K562 (cell line): ENCODE results near the gene PREX1. TPM values are rescaled to one million over a fixed set of nuclear protein-coding genes. Genes with fewer than 3 reads are reported as not detected.
A peak's percentile ranks its signal among the peaks of the same experiment; 100 is the strongest.

Source experiments
- ATAC-seq: fragments of 200-7000 bp; cut with Tn5 transposase; 3 replicates; pipeline ENCODE4 v1.9.1; 2020; ENCODE audit warnings: moderate library complexity
- BruUV-seq: library from RNA; stranded (reverse); fragments of 400-500 nt; replicated peaks from 2 replicates; lab custom pipeline; 2021; lab: Mats Ljungman, UMichigan
- CTCF ChIA-PET: fragments of 300-600 bp; formaldehyde crosslinking; extraction: SDS; loops from one replicate; lab custom pipeline; 2021; ENCODE audit warnings: low intra/inter-chr PET ratio; lab: Yijun Ruan, JAX
- POLR2A ChIA-PET: fragments of 300-600, 350-650 bp; sonication (Branson Sonifier 250); formaldehyde crosslinking; extraction: SDS; loops from one replicate; lab custom pipeline; 2021; ENCODE audit warnings: antibody characterized with exemption, inconsistent platforms; lab: Yijun Ruan, JAX
- DNase-seq, 4 experiments: peaks; one replicate each; pipeline versions ENCODE4 v3.0.0 to v3.0.0-alpha.2; 2011 to 2018; ENCODE audit warnings: low spot score in 3 of 4, mixed read lengths in 3 of 4; ENCODE audit errors: extremely low read depth in 1 of 4
- FAIRE-seq: peaks from 2 replicates; lab custom pipeline; 2011; peaks lifted over from hg19 to GRCh38; lab: Jason Lieb, UNC
- H2AFZ ChIP-seq: 2 replicates; pipeline ENCODE4 v1.6.0; 2011; ENCODE audit warnings: low read depth, low read length, control low read depth, inconsistent platforms
- H3K27ac ChIP-seq: fragments of 200-600 bp; 3 replicates; pipeline ENCODE4 v1.8.0; 2011; ENCODE audit warnings: low read depth, mild to moderate bottlenecking, control low read depth, inconsistent platforms, low read length, moderate library complexity, mixed read lengths; ENCODE audit errors: extremely low read depth
- H3K27me3 ChIP-seq, 2 experiments: fragments of 300-600 bp in 1 of 2; 2 replicates in 1 of 2; 3 replicates in 1 of 2; pipeline versions ENCODE4 v1.6.0 to v1.8.0; 2011; ENCODE audit warnings: inconsistent platforms in 2 of 2, low read length in 2 of 2, mild to moderate bottlenecking in 1 of 2, mixed read lengths in 1 of 2, moderate library complexity in 1 of 2; ENCODE audit not compliant: control insufficient read depth in 2 of 2, insufficient read depth in 2 of 2
- H3K36me3 ChIP-seq: fragments of 300-600 bp; 3 replicates; pipeline ENCODE4 v1.8.0; 2011; ENCODE audit warnings: mild to moderate bottlenecking, low read length, inconsistent platforms; ENCODE audit not compliant: control insufficient read depth, insufficient read depth
- H3K4me1 ChIP-seq, 2 experiments: fragments of 200-600 bp in 1 of 2; replicated peaks in 1 of 2; 2 replicates in 1 of 2; 3 replicates in 1 of 2; pipeline versions ENCODE4 v1.5.1 to v1.8.0; 2011; ENCODE audit warnings: inconsistent platforms in 2 of 2, low read length in 2 of 2, mild to moderate bottlenecking in 1 of 2, mixed read lengths in 1 of 2, moderate library complexity in 1 of 2; ENCODE audit not compliant: control insufficient read depth in 2 of 2, insufficient read depth in 2 of 2
- H3K4me2 ChIP-seq: 2 replicates; pipeline ENCODE4 v1.6.1; 2011; ENCODE audit warnings: low read length, control low read depth, inconsistent platforms, mixed read lengths; ENCODE audit not compliant: insufficient read depth
- H3K4me3 ChIP-seq: fragments of 200-600 bp; sonication (generic), shearing (Covaris generic); 2 replicates; pipeline ENCODE4 v1.5.1; 2016; ENCODE audit warnings: control low read depth, inconsistent platforms
- H3K79me2 ChIP-seq: fragments of 200-600 bp; 3 replicates; pipeline ENCODE4 v1.8.0; 2011; ENCODE audit warnings: low read length, inconsistent platforms; ENCODE audit not compliant: control insufficient read depth, insufficient read depth
- H3K9ac ChIP-seq, 2 experiments: 2 replicates each; pipeline versions ENCODE4 v1.6.0 to v1.6.1; 2011; ENCODE audit warnings: low read depth in 2 of 2, low read length in 2 of 2, control low read depth in 1 of 2, inconsistent platforms in 1 of 2, mild to moderate bottlenecking in 1 of 2, mixed read lengths in 1 of 2; ENCODE audit not compliant: insufficient read depth in 1 of 2
- H3K9me1 ChIP-seq: one replicate; pipeline ENCODE4 v1.6.0; 2011; ENCODE audit warnings: inconsistent platforms, mild to moderate bottlenecking, low read length, moderate library complexity; ENCODE audit not compliant: control insufficient read depth, insufficient read depth
- H3K9me3 ChIP-seq: replicated peaks from 2 replicates; pipeline ENCODE4 v1.5.1; 2011; ENCODE audit warnings: low read depth, low read length, inconsistent platforms; ENCODE audit not compliant: control insufficient read depth, insufficient read depth
- H4K20me1 ChIP-seq: replicated peaks from 2 replicates; pipeline ENCODE4 v1.6.1; 2011; ENCODE audit warnings: low read length, inconsistent platforms, mixed read lengths; ENCODE audit not compliant: control insufficient read depth, insufficient read depth
- ESRRA ChIP-seq: fragments of 450-650 bp; IDR thresholded peaks from 2 replicates; pipeline ENCODE4 v1.6.1; 2014; ENCODE audit warnings: low read depth, mild to moderate bottlenecking, moderate library complexity, borderline replicate concordance
- NUFIP1 ChIP-seq: fragments of 450-650 bp; IDR thresholded peaks from 2 replicates; pipeline ENCODE4 v1.6.1; 2018; ENCODE audit not compliant: partially characterized antibody
- RBM22 ChIP-seq: fragments of 200-400 bp; formaldehyde crosslinking; IDR thresholded peaks from 2 replicates; pipeline ENCODE4 v1.6.1; 2018; ENCODE audit warnings: low read length, low read depth; ENCODE audit not compliant: poor library complexity, severe bottlenecking
- RBM25 ChIP-seq: fragments of 200-400 bp; formaldehyde crosslinking; IDR thresholded peaks from 2 replicates; pipeline ENCODE4 v1.6.1; 2018; ENCODE audit warnings: low read length, low read depth, moderate library complexity; ENCODE audit not compliant: severe bottlenecking
- RUNX1 ChIP-seq: sonication (generic); IDR thresholded peaks from 2 replicates; pipeline ENCODE4 v1.6.1; 2016; ENCODE audit warnings: antibody characterized with exemption, low read depth
- SMC3 ChIP-seq: conservative IDR thresholded peaks from 2 replicates; pipeline ENCODE4 v1.6.1; 2011; ENCODE audit warnings: low read depth, low read length, improper control_type of control experiment; ENCODE audit not compliant: insufficient read depth
- WGBS: fragments of 100-300 bp; shearing (Covaris generic); methylation state at CpG from one replicate; pipeline ENCODE4 v1.1.6; 2016; ENCODE audit warnings: low coverage, mixed read lengths; ENCODE audit not compliant: insufficient coverage; ENCODE audit errors: missing lambda C conversion rate; 5-methylcytosine and 5-hydroxymethylcytosine counted together
- in situ Hi-C: fragments of 300-500 bp; cut with MboI; formaldehyde crosslinking; loops from 4 replicates; pipeline ENCODE4 v1.15.0; 2018; ENCODE audit warnings: inconsistent platforms, mixed read lengths
- intact Hi-C: fragments of 100-400 bp; cut with micrococcal nuclease; formaldehyde crosslinking; loops from 2 replicates; pipeline ENCODE4 v1.14.2; 2022
- polyA plus RNA-seq, 8 experiments: library from polyadenylated mRNA; depleted of rRNA in 4 of 8; stranded (reverse) in 5 of 8; unstranded in 3 of 8; fragments of >200 nt; fragmentation: Nextera tagmentation in 2 of 8; fragmentation: Illumina TruSeq in 1 of 8; extraction: Ambion mirVana in 2 of 8; extraction: Trizol in 1 of 8; gene quantifications; 2 replicates each; pipeline versions ENCODE4 v1.2.1 to v1.2.3, GENCODE V29; 2011 to 2014; ENCODE audit warnings: inconsistent platforms in 1 of 8, missing spikeins in 1 of 8
- total RNA-seq, 7 experiments: library from RNA; depleted of rRNA in 6 of 7; stranded (reverse); fragments of >200 nt in 6 of 7; fragmentation: Illumina TruSeq in 2 of 7; extraction: Trizol in 2 of 7; gene quantifications; 2 replicates each; pipeline versions ENCODE4 v1.2.1 to v1.2.3, GENCODE V29; 2011 to 2021; ENCODE audit warnings: low replicate concordance in 1 of 7

The PREX1 gene
- total and polyA plus RNA-seq, 9 of the 15 experiments (the other 6 are each of a cell fraction or from before 2014, with no cell fraction given), result 0.37 to 10.4 (median 4.8) TPM

GRCh38 chr20:48671141-48671540, 156.7 kb downstream of the PREX1 start:
- intact Hi-C loops (no loop called here), in situ Hi-C loops (no loop called here)
- H3K9me1 ChIP-seq, result no peaks in the 10 kb centered on the region
- DNase-seq (no peak), FAIRE-seq (no peak), ATAC-seq (no peak)
- H3K79me2 ChIP-seq, result no peaks in the 10 kb centered on the region
- H3K4me2 ChIP-seq, result no peak overlapping the region
- no peak overlapping the region for H2AFZ ChIP-seq
- no peak overlapping the region for H3K9ac ChIP-seq
- H3K4me3 ChIP-seq, result no peak overlapping the region
- TF ChIP-seq RBM25, result peak; percentile 94
- no peak for TF ChIP-seq ESRRA
- TF ChIP-seq NUFIP1, result no peak
- TF ChIP-seq RBM22, result no peak
- TF ChIP-seq RUNX1, result no peak
- TF ChIP-seq SMC3, result no peak
- H3K27ac ChIP-seq, result no peak overlapping the region
- no peaks in the 10 kb centered on the region for H3K9me3 ChIP-seq
- peaks cover 0 to 9% of the 10 kb centered on the region in 2 experiments; a peak in 2 of 5 replicates for H3K4me1 ChIP-seq
- H3K27me3 ChIP-seq, result peaks cover 0 to 22% of the 10 kb centered on the region in 2 experiments; a peak in 2 of 5 replicates
- no TSS peak for BruUV-seq
- 0 out of 2 replicates have a peak, but pooled peaks cover 2% of the 10 kb centered on the region for H4K20me1 ChIP-seq
- ChIA-PET CTCF (no interaction called here), POLR2A (no interaction called here)
- H3K36me3 ChIP-seq, result no peaks in the 10 kb centered on the region
- WGBS, result 29% methylated on average over 3 of the region's 3 CpGs
